ENCODE data around the gene SERGEF. TPM values are rescaled to one million over a fixed set of nuclear protein-coding genes. Genes with fewer than 3 reads are reported as not detected.
A peak's percentile ranks its signal among the peaks of the same experiment; 100 is the strongest.

Gene SERGEF
- total RNA-seq, 4 donors from 2014 or later: 32.0 to 50.2 (median 37.6) TPM

GRCh38 chr11:18050848-18051247, 38.0 kb upstream of the SERGEF start:
- Histone ChIP-seq H3K27ac (replicated peaks in 1 of 4) (no peak overlapping the region), H3K4me1 (peaks cover 0 to 7% (median 6%) of the 10 kb centered on the region in 4 donors), H3K27me3 (peaks cover 0 to 33% (median 2%) of the 10 kb centered on the region in 4 donors), H3K36me3 (no peaks in the 10 kb centered on the region), H3K4me3 (no peak overlapping the region), H3K9me3 (peaks cover 0 to 5% (median 0%) of the 10 kb centered on the region in 4 donors)
- TF ChIP-seq CTCF (IDR thresholded peaks at IDR 0.05) (no peak), POLR2A (IDR thresholded peaks at IDR 0.05; ENCODE audit: low read depth) (no peak), EP300 (IDR thresholded peaks at IDR 0.05) (no peak), POLR2AphosphoS5 (IDR thresholded peaks at IDR 0.05) (no peak)
- DNase-seq (ENCODE audit: extremely low spot score): no peak
- intact Hi-C loops (cut with DNase I): no loop called here
- WGBS: 63% methylated on average over 2 of the region's 2 CpGs

DNA sequence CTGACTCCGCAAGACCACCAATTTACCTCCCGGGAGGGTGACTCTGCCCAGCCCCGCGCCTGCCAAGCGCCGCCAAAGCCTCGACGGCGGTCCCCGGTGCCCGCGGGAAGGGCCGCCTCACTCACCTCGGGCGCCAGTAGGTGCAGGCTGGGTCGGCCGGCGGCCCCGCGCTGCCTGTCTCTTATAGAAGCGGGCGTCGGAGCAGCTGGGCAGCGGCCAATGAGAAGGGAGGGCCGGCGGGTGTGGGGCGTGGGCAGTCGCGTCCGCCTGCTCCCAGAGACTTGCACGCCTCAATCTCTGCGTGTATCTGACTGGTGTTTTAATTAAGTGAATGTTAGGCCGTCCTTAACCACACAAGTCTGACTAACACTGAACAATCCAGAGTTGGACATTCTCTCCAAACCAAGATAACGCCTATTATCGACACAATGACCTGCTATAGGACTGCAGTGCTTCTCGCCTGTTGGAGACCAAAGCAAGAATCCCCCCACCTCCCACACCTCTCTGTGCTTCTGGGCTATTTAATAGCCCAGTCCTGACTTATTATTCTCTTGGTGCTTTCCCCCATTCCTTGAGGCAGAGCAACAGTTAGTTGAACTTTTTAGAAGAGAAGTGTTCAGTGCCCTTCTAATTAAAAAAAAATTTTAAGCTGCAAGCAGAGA, 33.4 kb upstream of the SERGEF start, which contains the start of gene TPH1:
Gene TPH1, minus strand, starts transcription at position 154 of the 662 bp plus-strand sequence. CDS start 5,507 bp downstream, outside the sequence.
- intact Hi-C loops (cut with DNase I): no loop called here
- 24% methylated on average over 16 of the region's 36 CpGs for WGBS
- Histone ChIP-seq H3K4me3 (peak within 1 kb of the TSS in 2 of 4 donors; percentile 19 to 21), H3K36me3 (no peaks in the 10 kb centered on the region), H3K27me3 (peaks cover 0 to 43% (median 5%) of the 10 kb centered on the region in 4 donors), H3K27ac (replicated peaks in 1 of 4) (no peak within 1 kb of the TSS), H3K4me1 (peaks cover 0 to 9% (median 7%) of the 10 kb centered on the region in 4 donors), H3K9me3 (peaks cover 0 to 5% (median 0%) of the 10 kb centered on the region in 4 donors)
- no peak for DNase-seq (ENCODE audit: extremely low spot score)
- TF ChIP-seq POLR2A (IDR thresholded peaks at IDR 0.05; ENCODE audit: low read depth) (no peak), EP300 (IDR thresholded peaks at IDR 0.05) (no peak), POLR2AphosphoS5 (IDR thresholded peaks at IDR 0.05) (no peak), CTCF (IDR thresholded peaks at IDR 0.05) (no peak)

GRCh38 chr11:18036456-18036855, 23.6 kb upstream of the SERGEF start:
- Histone ChIP-seq H3K36me3 (no peaks in the 10 kb centered on the region), H3K9me3 (no peaks in the 10 kb centered on the region), H3K4me1 (no peaks in the 10 kb centered on the region), H3K27ac (replicated peaks in 1 of 4) (no peak overlapping the region), H3K4me3 (no peak overlapping the region), H3K27me3 (no peaks in the 10 kb centered on the region)
- TF ChIP-seq POLR2A (IDR thresholded peaks at IDR 0.05; ENCODE audit: low read depth) (no peak), CTCF (IDR thresholded peaks at IDR 0.05) (no peak), EP300 (IDR thresholded peaks at IDR 0.05) (no peak), POLR2AphosphoS5 (IDR thresholded peaks at IDR 0.05) (no peak)
- intact Hi-C loops (cut with DNase I): no loop called here
- no peak for DNase-seq (ENCODE audit: extremely low spot score)

DNA sequence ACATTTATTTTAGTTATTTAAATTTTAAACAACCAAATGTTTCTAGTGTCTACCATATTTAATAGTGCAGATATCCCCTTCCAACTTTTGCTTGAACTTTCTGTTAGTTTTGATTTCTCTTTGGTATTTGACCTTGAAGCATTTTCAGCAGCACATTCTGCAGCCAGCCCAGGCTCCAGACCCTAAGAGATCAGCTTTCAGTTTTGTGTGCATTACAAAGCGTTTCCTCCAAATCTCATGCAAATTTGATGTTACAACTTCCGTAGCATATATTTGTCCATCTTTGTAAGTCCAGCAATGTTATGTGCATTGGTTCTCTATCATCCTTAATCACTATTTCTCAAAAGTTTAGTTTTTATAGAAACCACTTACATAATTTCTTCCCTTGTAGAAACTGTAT, 14.6 kb upstream of the SERGEF start:
- WGBS: 86% methylated on average over 2 of the region's 2 CpGs
- intact Hi-C loops (cut with DNase I): no loop called here
- Histone ChIP-seq H3K27ac (replicated peaks in 1 of 4) (no peak overlapping the region), H3K4me1 (no peaks in the 10 kb centered on the region), H3K27me3 (no peaks in the 10 kb centered on the region), H3K36me3 (no peaks in the 10 kb centered on the region), H3K9me3 (no peaks in the 10 kb centered on the region), H3K4me3 (no peak overlapping the region)
- TF ChIP-seq EP300 (IDR thresholded peaks at IDR 0.05) (no peak), CTCF (IDR thresholded peaks at IDR 0.05) (no peak), POLR2AphosphoS5 (IDR thresholded peaks at IDR 0.05) (no peak), POLR2A (IDR thresholded peaks at IDR 0.05; ENCODE audit: low read depth) (no peak)
- DNase-seq (ENCODE audit: extremely low spot score): no peak

All from esophagus muscularis mucosa (tissue), 4 donors.